GM12878 (cell line): ENCODE data around the gene FOXB2. TPM values are rescaled to one million over a fixed set of nuclear protein-coding genes. Genes with fewer than 3 reads are reported as not detected.
A peak's percentile ranks its signal among the peaks of the same experiment; 100 is the strongest.

ENCODE experiments used
- ATAC-seq: fragments of 200-7000 bp; cut with Tn5 transposase; 3 replicates; pipeline ENCODE4 v1.9.1; 2020; ENCODE audit warnings: mild to moderate bottlenecking, moderate library complexity
- BruUV-seq: library from RNA; stranded (reverse); fragments of 400-500 nt; replicated peaks from 2 replicates; lab custom pipeline; 2021; lab: Mats Ljungman, UMichigan
- CTCF ChIA-PET: fragments of 300-600 bp; sonication (Branson Sonifier 250); formaldehyde crosslinking; extraction: SDS; loops from one replicate; lab custom pipeline; 2021; ENCODE audit warnings: inconsistent platforms; lab: Yijun Ruan, JAX
- POLR2A ChIA-PET: fragments of 350-600 bp; formaldehyde crosslinking; extraction: SDS; loops from one replicate; lab custom pipeline; 2021; ENCODE audit warnings: inconsistent platforms; lab: Charles Lee
- RAD21 ChIA-PET: fragments of 300-600 bp; sonication (Branson Sonifier 250); formaldehyde crosslinking; loops from one replicate; lab custom pipeline; 2023; ENCODE audit warnings: antibody characterized with exemption; ENCODE audit not compliant: unreplicated experiment; lab: Charles Lee
- SMC1A ChIA-PET: fragments of 300-600 bp; sonication (Branson Sonifier 250); formaldehyde crosslinking; loops from one replicate; lab custom pipeline; 2023; ENCODE audit not compliant: unreplicated experiment, uncharacterized antibody; lab: Charles Lee
- DNase-seq: peaks from one replicate; pipeline ENCODE4 v3.0.0-alpha.2; 2011; ENCODE audit warnings: low read depth, low spot score
- FAIRE-seq: peaks from 3 replicates; lab custom pipeline; 2011; peaks lifted over from hg19 to GRCh38; lab: Jason Lieb, UNC
- H2AFZ ChIP-seq: 2 replicates; pipeline ENCODE4 v1.6.0; 2011; ENCODE audit warnings: low read depth, low read length, control low read depth; ENCODE audit not compliant: control insufficient read depth
- H3K27ac ChIP-seq: 2 replicates; pipeline ENCODE4 v1.5.1; 2011; ENCODE audit warnings: control low read depth; ENCODE audit not compliant: control insufficient read depth, insufficient read depth
- H3K27me3 ChIP-seq, 2 experiments: replicated peaks in 1 of 2; 2 replicates each; pipeline versions ENCODE4 v1.6.0 to v1.6.1; 2011; ENCODE audit warnings: low read length in 1 of 2; ENCODE audit not compliant: control insufficient read depth in 2 of 2, insufficient read depth in 2 of 2
- H3K36me3 ChIP-seq, 2 experiments: 2 replicates each; pipeline ENCODE4 v1.5.1; 2011; ENCODE audit warnings: low read length in 1 of 2; ENCODE audit not compliant: control insufficient read depth in 2 of 2, insufficient read depth in 2 of 2
- H3K4me1 ChIP-seq: 2 replicates; pipeline ENCODE4 v1.6.1; 2011; ENCODE audit warnings: mild to moderate bottlenecking, low read length, moderate library complexity, mixed read lengths; ENCODE audit not compliant: control insufficient read depth, insufficient read depth
- H3K4me2 ChIP-seq: 2 replicates; pipeline ENCODE4 v1.6.0; 2011; ENCODE audit warnings: control low read depth; ENCODE audit not compliant: control insufficient read depth, insufficient read depth
- H3K4me3 ChIP-seq: fragments of 200-600 bp; sonication (generic); 2 replicates; pipeline ENCODE4 v1.5.1; 2016
- H3K79me2 ChIP-seq: 2 replicates; pipeline ENCODE4 v1.6.0; 2011; ENCODE audit warnings: low read length; ENCODE audit not compliant: control insufficient read depth, insufficient read depth
- H3K9ac ChIP-seq: 2 replicates; pipeline ENCODE4 v1.8.0; 2011; ENCODE audit warnings: low read length, control low read depth, mixed read lengths; ENCODE audit not compliant: control insufficient read depth, insufficient read depth
- H3K9me3 ChIP-seq: replicated peaks from 3 replicates; pipeline ENCODE4 v1.5.1; 2011; ENCODE audit warnings: mild to moderate bottlenecking, low read length; ENCODE audit not compliant: control insufficient read depth, insufficient read depth
- H4K20me1 ChIP-seq: 2 replicates; pipeline ENCODE4 v1.6.0; 2011; ENCODE audit not compliant: control insufficient read depth, insufficient read depth
- ATF7 ChIP-seq: fragments of 450-650 bp; IDR thresholded peaks from 2 replicates; pipeline ENCODE4 v1.6.1; 2016; ENCODE audit warnings: low read depth, mild to moderate bottlenecking
- SUZ12 ChIP-seq: fragments of 200-600 bp; sonication (generic); IDR thresholded peaks from one replicate; pipeline ENCODE4 v1.6.1; 2018; ENCODE audit warnings: antibody characterized with exemption, mild to moderate bottlenecking; ENCODE audit not compliant: unreplicated experiment
- WGBS: methylation state at CpG from one replicate; pipeline ENCODE4 v1.1.6; 2016; ENCODE audit warnings: low lambda C conversion rate; ENCODE audit not compliant: insufficient replicate concordance, insufficient coverage; ENCODE audit errors: missing lambda C conversion rate; 5-methylcytosine and 5-hydroxymethylcytosine counted together
- in situ Hi-C: fragments of 300-500 bp; cut with MboI; formaldehyde crosslinking; loops from 9 replicates; pipeline ENCODE4 v1.14.3; 2018; ENCODE audit warnings: mixed read lengths
- intact Hi-C: fragments of 100-400 bp; cut with micrococcal nuclease; formaldehyde crosslinking; loops from one replicate; pipeline ENCODE4 v1.14.2; 2022; ENCODE audit not compliant: unreplicated experiment
- polyA plus RNA-seq, 11 experiments: library from polyadenylated mRNA; depleted of rRNA in 4 of 11; unstranded in 6 of 11; stranded (reverse) in 5 of 11; fragments of >200 nt; fragmentation: Nextera tagmentation in 4 of 11; fragmentation: Illumina TruSeq in 1 of 11; extraction: Ambion mirVana in 4 of 11; extraction: Trizol in 1 of 11; gene quantifications; 1 replicate in 1 of 11; 2 replicates in 10 of 11; pipeline versions ENCODE4 v1.2.1 to v1.2.3, GENCODE V29; 2011 to 2016; ENCODE audit warnings: inconsistent platforms in 2 of 11, missing spikeins in 2 of 11, low read depth in 1 of 11
- total RNA-seq, 4 experiments: library from RNA; depleted of rRNA in 3 of 4; stranded (reverse); fragments of >200 nt in 3 of 4; fragmentation: Illumina TruSeq in 1 of 4; extraction: Trizol in 1 of 4; gene quantifications; 2 replicates each; pipeline versions ENCODE4 v1.2.1 to v1.2.3, GENCODE V29; 2013 to 2021
- TF ChIP-seq, protein P1 (sequence below): fragments of 150-350 bp; IDR thresholded peaks from 2 replicates; pipeline ENCODE4 v1.6.1; 2016; ENCODE audit warnings: low read depth, low read length

FOXB2 gene
- total and polyA plus RNA-seq, 10 of the 15 experiments (the other 5 are each of a cell fraction or from before 2014, with no cell fraction given) = not detected

DNA sequence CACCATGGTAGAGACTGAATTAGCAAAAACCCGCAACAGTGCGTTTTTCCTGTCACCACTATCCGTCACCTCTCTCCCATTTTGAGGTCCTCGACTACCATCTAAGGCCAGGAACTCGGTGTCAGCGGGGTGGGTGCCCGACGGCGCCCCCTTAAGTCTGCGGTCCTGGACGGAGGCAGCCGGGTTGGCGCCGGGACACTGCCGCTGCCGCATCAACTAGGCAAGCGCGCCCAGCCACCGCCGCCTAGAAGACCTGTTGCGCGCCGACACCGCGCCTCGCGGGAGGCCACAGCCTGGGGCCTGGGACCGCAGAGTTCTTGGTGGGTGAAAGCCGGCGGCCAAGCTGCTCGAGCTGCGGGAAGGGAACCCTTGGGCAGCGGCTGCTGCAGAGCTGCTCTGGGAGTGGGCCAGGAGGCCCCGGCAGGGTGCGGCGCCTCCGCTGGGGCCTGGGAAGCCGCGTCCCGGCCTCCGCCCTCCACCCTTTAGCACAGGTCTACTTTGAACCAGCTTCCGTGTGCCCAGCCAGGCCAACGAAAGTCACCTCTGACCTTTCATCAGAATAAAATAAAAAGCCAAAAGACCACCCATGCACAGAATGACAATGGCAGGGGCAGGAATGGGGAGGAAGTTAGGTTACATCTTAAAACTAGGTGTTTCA is 3.5 kb downstream of the FOXB2 start:
- Histone ChIP-seq H3K27me3 (peaks cover 7 to 18% of the 10 kb centered on the region in 2 experiments), H3K9ac (no peak overlapping the region), H4K20me1 (no peaks in the 10 kb centered on the region; the same call in 1 of the 2 replicates), H3K79me2 (no peaks in the 10 kb centered on the region), H3K4me3 (no peak overlapping the region), H3K4me2 (no peak overlapping the region), H3K27ac (no peak overlapping the region), H3K4me1 (no peaks in the 10 kb centered on the region), H3K9me3 (no peaks in the 10 kb centered on the region; the same call in 2 of the 3 replicates), H3K36me3 (no peaks in the 10 kb centered on the region), H2AFZ (no peak overlapping the region)
- FAIRE-seq (no peak), DNase-seq (no peak), ATAC-seq (no peak)
- TF ChIP-seq SUZ12 (peak; percentile 51), ATF7 (no peak)
- TF ChIP-seq, protein P1, sequence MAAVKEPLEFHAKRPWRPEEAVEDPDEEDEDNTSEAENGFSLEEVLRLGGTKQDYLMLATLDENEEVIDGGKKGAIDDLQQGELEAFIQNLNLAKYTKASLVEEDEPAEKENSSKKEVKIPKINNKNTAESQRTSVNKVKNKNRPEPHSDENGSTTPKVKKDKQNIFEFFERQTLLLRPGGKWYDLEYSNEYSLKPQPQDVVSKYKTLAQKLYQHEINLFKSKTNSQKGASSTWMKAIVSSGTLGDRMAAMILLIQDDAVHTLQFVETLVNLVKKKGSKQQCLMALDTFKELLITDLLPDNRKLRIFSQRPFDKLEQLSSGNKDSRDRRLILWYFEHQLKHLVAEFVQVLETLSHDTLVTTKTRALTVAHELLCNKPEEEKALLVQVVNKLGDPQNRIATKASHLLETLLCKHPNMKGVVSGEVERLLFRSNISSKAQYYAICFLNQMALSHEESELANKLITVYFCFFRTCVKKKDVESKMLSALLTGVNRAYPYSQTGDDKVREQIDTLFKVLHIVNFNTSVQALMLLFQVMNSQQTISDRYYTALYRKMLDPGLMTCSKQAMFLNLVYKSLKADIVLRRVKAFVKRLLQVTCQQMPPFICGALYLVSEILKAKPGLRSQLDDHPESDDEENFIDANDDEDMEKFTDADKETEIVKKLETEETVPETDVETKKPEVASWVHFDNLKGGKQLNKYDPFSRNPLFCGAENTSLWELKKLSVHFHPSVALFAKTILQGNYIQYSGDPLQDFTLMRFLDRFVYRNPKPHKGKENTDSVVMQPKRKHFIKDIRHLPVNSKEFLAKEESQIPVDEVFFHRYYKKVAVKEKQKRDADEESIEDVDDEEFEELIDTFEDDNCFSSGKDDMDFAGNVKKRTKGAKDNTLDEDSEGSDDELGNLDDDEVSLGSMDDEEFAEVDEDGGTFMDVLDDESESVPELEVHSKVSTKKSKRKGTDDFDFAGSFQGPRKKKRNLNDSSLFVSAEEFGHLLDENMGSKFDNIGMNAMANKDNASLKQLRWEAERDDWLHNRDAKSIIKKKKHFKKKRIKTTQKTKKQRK = no peak
- SMC1A ChIA-PET = no interaction called here
- in situ Hi-C loops = no loop called here
- no TSS peak for BruUV-seq
- POLR2A ChIA-PET = no interaction called here
- RAD21 ChIA-PET = no interaction called here
- intact Hi-C loops = loop anchor here (10.0 kb wide), 1 partner anchor 132 kb away; no protein-coding TSS in a partner anchor
- CTCF ChIA-PET = no interaction called here
- WGBS = 58% methylated on average over 38 of the region's 43 CpGs
